ENCODE measurements around the gene ITGB6. TPM values are rescaled to one million over a fixed set of nuclear protein-coding genes. Genes with fewer than 3 reads are reported as not detected.

Gene ITGB6
- total and polyA plus RNA-seq, 7 donors, result 1.8 to 5.1 (median 2.5) TPM; not detected in 4

DNA sequence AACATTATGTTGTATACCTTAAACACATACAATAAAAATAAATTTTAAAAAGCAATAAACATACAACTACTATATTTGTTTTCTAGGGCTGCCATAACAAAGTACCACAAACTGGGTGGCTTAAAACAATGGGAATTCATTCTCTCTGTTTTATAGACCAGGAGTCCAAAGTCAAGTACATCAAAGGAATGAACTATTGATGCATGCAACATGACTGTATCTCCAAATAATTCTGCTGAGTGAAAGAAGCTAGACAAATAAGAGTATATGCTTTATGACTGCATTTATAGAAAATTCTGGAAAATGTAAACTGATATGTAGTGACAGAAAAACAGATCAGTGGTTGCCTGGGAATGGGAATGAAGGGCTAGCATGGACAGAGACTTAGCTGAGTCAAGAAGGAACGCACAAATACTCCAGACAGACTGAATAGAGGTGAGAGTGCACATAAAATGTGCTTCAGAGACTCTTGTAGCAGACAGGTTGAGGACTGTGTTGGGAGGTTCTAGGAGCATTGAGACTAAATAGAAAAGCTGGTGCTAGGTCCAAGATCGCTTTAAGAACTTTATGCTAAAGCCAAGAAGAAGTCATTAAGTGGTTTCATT lies 126.7 kb downstream of the ITGB6 start:
- no peak for DNase-seq
- Histone ChIP-seq H3K27ac (no peak overlapping the region), H3K27me3 (no peaks in the 10 kb centered on the region), H3K36me3 (no peaks in the 10 kb centered on the region), H3K4me1 (no peaks in the 10 kb centered on the region), H3K4me3 (no peak overlapping the region), H3K9me3 (no peaks in the 10 kb centered on the region)
- intact Hi-C loops (cut with DNase I), result no loop called here
- WGBS, 2 donors, result 39 to 79% methylated on average over 2 of the region's 2 CpGs
- TF ChIP-seq CTCF (IDR thresholded peaks at IDR 0.05), result no peak
- TF ChIP-seq EP300 (IDR thresholded peaks at IDR 0.05), result no peak
- TF ChIP-seq POLR2AphosphoS5 (IDR thresholded peaks at IDR 0.05), result no peak
- no peak for TF ChIP-seq POLR2A (IDR thresholded peaks at IDR 0.05)

DNA sequence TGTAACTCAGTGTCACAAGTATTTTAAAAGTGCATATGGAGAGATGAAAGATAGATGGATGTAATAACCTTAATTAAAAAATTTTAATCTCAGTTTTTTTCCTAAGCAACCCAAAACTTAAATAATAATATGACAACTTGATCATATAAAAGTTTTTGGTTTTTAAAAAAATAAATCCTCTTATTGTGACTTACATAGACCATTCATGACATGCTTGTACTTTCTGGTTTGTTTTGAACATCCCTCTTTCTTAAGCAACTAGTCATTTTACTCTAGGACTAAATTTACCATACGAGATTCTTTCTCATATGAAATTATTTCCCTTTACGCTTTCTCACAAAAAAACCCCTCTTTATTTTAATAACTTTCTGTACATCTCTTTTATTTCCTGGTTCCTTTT lies 131.2 kb downstream of the ITGB6 start:
- H3K27me3 ChIP-seq, result no peaks in the 10 kb centered on the region
- H3K4me1 ChIP-seq, result no peaks in the 10 kb centered on the region
- H3K36me3 ChIP-seq, result no peaks in the 10 kb centered on the region
- DNase-seq, result no peak
- no peak for TF ChIP-seq POLR2AphosphoS5 (IDR thresholded peaks at IDR 0.05)
- TF ChIP-seq CTCF (IDR thresholded peaks at IDR 0.05), result no peak
- TF ChIP-seq POLR2A (IDR thresholded peaks at IDR 0.05), result no peak
- TF ChIP-seq EP300 (IDR thresholded peaks at IDR 0.05), result no peak
- no peak overlapping the region for H3K4me3 ChIP-seq
- H3K9me3 ChIP-seq, result no peaks in the 10 kb centered on the region
- WGBS, 2 donors, result 95 to 97% methylated on average over 2 of the region's 2 CpGs
- no peak overlapping the region for H3K27ac ChIP-seq
- intact Hi-C loops (cut with DNase I), result no loop called here

GRCh38 chr2:160064916-160065315 lies 135.2 kb downstream of the ITGB6 start:
- Histone ChIP-seq H3K36me3 (no peaks in the 10 kb centered on the region), H3K27ac (no peak overlapping the region), H3K4me3 (no peak overlapping the region), H3K27me3 (no peaks in the 10 kb centered on the region), H3K4me1 (peaks cover 0 to 20% (median 11%) of the 10 kb centered on the region in 4 donors), H3K9me3 (no peaks in the 10 kb centered on the region)
- TF ChIP-seq POLR2A (IDR thresholded peaks at IDR 0.05), result no peak
- TF ChIP-seq EP300 (IDR thresholded peaks at IDR 0.05), result no peak
- no peak for TF ChIP-seq CTCF (IDR thresholded peaks at IDR 0.05)
- no peak for TF ChIP-seq POLR2AphosphoS5 (IDR thresholded peaks at IDR 0.05)
- no peak for DNase-seq
- intact Hi-C loops (cut with DNase I), result no loop called here
- 92 to 100% methylated on average over 1 of the region's 1 CpG for WGBS, 2 donors

DNA sequence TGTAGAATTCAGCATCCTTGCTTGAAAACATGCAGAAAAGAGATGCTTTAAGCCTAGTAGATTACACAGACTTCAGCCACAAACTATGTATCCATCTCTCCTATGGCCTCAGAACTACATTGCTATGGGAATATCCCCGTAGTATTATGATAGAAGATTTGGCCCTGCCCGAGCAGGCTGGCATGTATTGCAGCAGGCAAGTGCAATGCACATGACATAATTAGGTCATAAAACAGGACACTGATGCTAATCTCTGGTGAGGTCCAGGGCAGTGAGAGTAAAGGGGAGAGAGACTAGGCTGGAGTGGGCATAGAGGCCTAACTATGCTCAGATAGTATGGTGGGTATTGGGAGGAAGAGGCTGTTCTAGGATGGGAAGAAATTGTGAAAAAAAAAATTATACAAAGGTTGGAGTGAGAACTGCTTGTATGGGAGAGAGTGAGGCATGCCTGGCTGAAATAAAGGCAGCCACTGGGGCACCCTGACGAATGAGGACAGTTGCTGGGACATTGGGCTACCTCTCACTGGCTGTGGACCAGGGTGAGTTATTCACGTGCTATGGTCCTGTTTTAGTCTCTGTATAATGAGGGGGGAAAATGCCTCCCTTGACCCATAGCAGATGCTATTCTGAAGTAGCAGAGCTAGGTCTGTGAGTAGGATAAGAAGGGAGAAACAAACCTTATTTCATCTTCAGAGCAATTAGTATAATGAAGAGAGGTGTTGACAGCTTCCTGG lies 136.0 kb downstream of the ITGB6 start:
- peaks cover 0 to 20% (median 11%) of the 10 kb centered on the region in 4 donors for H3K4me1 ChIP-seq
- no peak for DNase-seq
- H3K9me3 ChIP-seq, result no peaks in the 10 kb centered on the region
- no peak for TF ChIP-seq POLR2A (IDR thresholded peaks at IDR 0.05)
- H3K27me3 ChIP-seq, result no peaks in the 10 kb centered on the region
- WGBS, 2 donors, result 57 to 80% methylated on average over 4 of the region's 4 CpGs
- H3K36me3 ChIP-seq, result no peaks in the 10 kb centered on the region
- intact Hi-C loops (cut with DNase I), result no loop called here
- H3K27ac ChIP-seq, result no peak overlapping the region
- H3K4me3 ChIP-seq, result no peak overlapping the region

GRCh38 chr2:160063271-160063670 lies 136.8 kb downstream of the ITGB6 start:
- TF ChIP-seq POLR2AphosphoS5 (IDR thresholded peaks at IDR 0.05) (no peak), EP300 (IDR thresholded peaks at IDR 0.05) (no peak), POLR2A (IDR thresholded peaks at IDR 0.05) (no peak), CTCF (IDR thresholded peaks at IDR 0.05) (no peak)
- Histone ChIP-seq H3K4me1 (peaks cover 0 to 20% (median 11%) of the 10 kb centered on the region in 4 donors), H3K9me3 (no peaks in the 10 kb centered on the region), H3K4me3 (peak overlapping the region; percentile 55 to 90 (median 80)), H3K27ac (peak overlapping the region in 3 of 4 donors; percentile 50 to 72 (median 67)), H3K27me3 (no peaks in the 10 kb centered on the region), H3K36me3 (no peaks in the 10 kb centered on the region)
- 11 to 45% methylated on average over 5 of the region's 5 CpGs for WGBS, 2 donors
- DNase-seq, result no peak
- intact Hi-C loops (cut with DNase I), result no loop called here

Measured in sigmoid colon (tissue), 7 donors.